Neural progenitor cell (in vitro differentiated cells): ENCODE results near the gene EHF. TPM values are rescaled to one million over a fixed set of nuclear protein-coding genes. Genes with fewer than 3 reads are reported as not detected.

Experiments
- DNase-seq: peaks from one replicate; pipeline ENCODE4 v3.0.0-alpha.2; 2016; ENCODE audit warnings: low spot score
- H2AFZ ChIP-seq: fragments of 200-600 bp; sonication (generic); replicated peaks from 2 replicates; pipeline ENCODE4 v1.6.1; 2016; ENCODE audit warnings: antibody characterized with exemption
- H3F3A ChIP-seq: fragments of 200-600 bp; sonication (generic); 2 replicates; pipeline ENCODE4 v1.6.1; 2016; ENCODE audit warnings: antibody characterized with exemption, low read depth
- H3K27ac ChIP-seq: fragments of 200-600 bp; sonication (generic); 2 replicates; pipeline ENCODE4 v1.5.1; 2016; ENCODE audit warnings: mild to moderate bottlenecking
- H3K27me3 ChIP-seq: fragments of 200-600 bp; sonication (generic); 2 replicates; pipeline ENCODE4 v1.6.1; 2016; ENCODE audit warnings: mild to moderate bottlenecking, moderate library complexity
- H3K36me3 ChIP-seq: fragments of 200-600 bp; sonication (generic); 2 replicates; pipeline ENCODE4 v1.5.1; 2016
- H3K4me1 ChIP-seq: fragments of 200-600 bp; sonication (generic); 2 replicates; pipeline ENCODE4 v1.6.1; 2016; ENCODE audit warnings: mixed run types
- H3K4me2 ChIP-seq: fragments of 200-600 bp; sonication (generic); 2 replicates; pipeline ENCODE4 v1.6.1; 2016
- H3K4me3 ChIP-seq: fragments of 200-600 bp; sonication (generic); 2 replicates; pipeline ENCODE4 v1.5.1; 2016
- H3K79me2 ChIP-seq: fragments of 200-600 bp; sonication (generic); 2 replicates; pipeline ENCODE4 v1.6.1; 2016; ENCODE audit warnings: low read depth
- H3K9ac ChIP-seq: fragments of 200-600 bp; sonication (generic); 2 replicates; pipeline ENCODE4 v1.6.1; 2016
- H3K9me3 ChIP-seq: fragments of 200-600 bp; sonication (generic); 2 replicates; pipeline ENCODE4 v1.5.1; 2016; ENCODE audit warnings: low read depth
- H4K20me1 ChIP-seq: fragments of 200-600 bp; sonication (generic); 2 replicates; pipeline ENCODE4 v1.6.1; 2016; ENCODE audit warnings: low read depth
- H3K27ac Mint-ChIP-seq: 3 replicates; pipeline ENCODE4 v1.8.0; 2021; ENCODE audit warnings: mixed read lengths
- H3K27me3 Mint-ChIP-seq: 2 replicates; pipeline ENCODE4 v1.8.0; 2022; ENCODE audit warnings: low read depth, mild to moderate bottlenecking, inconsistent platforms, moderate library complexity, mixed read lengths; ENCODE audit not compliant: insufficient read depth
- H3K36me3 Mint-ChIP-seq: 3 replicates; pipeline ENCODE4 v1.8.0; 2021; ENCODE audit warnings: mixed read lengths
- H3K4me1 Mint-ChIP-seq: 3 replicates; pipeline ENCODE4 v1.8.0; 2021; ENCODE audit warnings: mixed read lengths
- H3K4me3 Mint-ChIP-seq: 3 replicates; pipeline ENCODE4 v1.8.0; 2021; ENCODE audit warnings: mild to moderate bottlenecking, moderate library complexity, mixed read lengths
- H3K9me3 Mint-ChIP-seq: 3 replicates; pipeline ENCODE4 v1.8.0; 2020; ENCODE audit warnings: mixed read lengths
- EZH2 ChIP-seq: fragments of 200-600 bp; sonication (generic); IDR thresholded peaks from 2 replicates; pipeline ENCODE4 v1.6.1; 2017; ENCODE audit warnings: antibody characterized with exemption, mild to moderate bottlenecking, moderate library complexity
- EZH2phosphoT487 ChIP-seq: fragments of 200-600 bp; sonication (generic); IDR thresholded peaks from 2 replicates; pipeline ENCODE4 v1.6.1; 2017; ENCODE audit warnings: antibody characterized with exemption
- total RNA-seq: library from RNA; depleted of rRNA; stranded (reverse); fragments of >200 nt; gene quantifications from 2 replicates; pipeline ENCODE4 v1.2.3, GENCODE V29; 2015; ENCODE audit warnings: low replicate concordance
- TF ChIP-seq, protein P1 (sequence below): fragments of 200-600 bp; sonication (generic); IDR thresholded peaks from 2 replicates; pipeline ENCODE4 v1.5.1; 2017; ENCODE audit warnings: antibody characterized with exemption, mild to moderate bottlenecking

Gene EHF
- total RNA-seq, 1 donor from 2014 or later, result not detected

DNA sequence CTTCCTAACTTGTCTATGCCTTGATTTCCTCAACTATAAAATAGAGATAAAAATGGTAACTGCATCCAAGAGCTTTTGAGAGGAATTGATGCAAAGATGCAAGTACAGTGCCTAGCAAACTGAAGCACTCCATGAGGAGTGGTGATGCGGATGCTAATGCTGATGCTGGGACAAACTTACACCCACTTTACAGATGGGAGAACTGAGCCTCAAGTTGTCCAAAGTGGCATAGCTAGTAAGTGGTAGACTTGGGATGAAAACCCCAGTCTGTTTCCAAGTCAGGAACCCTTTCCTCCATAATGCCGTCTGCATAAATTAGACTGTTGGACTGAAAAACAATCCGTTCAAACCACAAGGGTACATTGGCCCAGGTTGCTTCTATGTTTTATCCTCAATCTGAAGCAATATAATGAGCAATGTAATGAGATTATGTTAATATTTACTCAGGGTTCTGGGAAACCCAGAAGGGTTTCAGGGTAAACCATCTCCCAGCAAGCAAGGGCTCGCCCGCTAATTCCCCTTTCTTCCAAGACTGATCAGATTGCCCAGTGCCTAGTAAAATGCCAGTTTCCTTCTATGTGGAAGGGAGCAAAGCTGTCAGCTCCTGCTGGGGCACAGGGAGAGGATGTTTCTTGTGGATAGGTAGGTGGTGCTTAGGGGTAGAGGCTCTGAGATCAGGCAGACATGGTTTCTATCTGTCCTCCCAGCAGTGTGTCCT, 10.4 kb upstream of the EHF start:
- H3K36me3 ChIP-seq, result no peaks in the 10 kb centered on the region
- Mint-ChIP-seq H3K36me3 (no peaks in the 10 kb centered on the region), H3K27ac (no peak overlapping the region), H3K9me3 (no peaks in the 10 kb centered on the region), H3K4me3 (no peak overlapping the region), H3K4me1 (peaks cover 6% of the 10 kb centered on the region), H3K27me3 (no peaks in the 10 kb centered on the region)
- no peaks in the 10 kb centered on the region for H4K20me1 ChIP-seq
- DNase-seq, result no peak
- H3K4me1 ChIP-seq, result no peaks in the 10 kb centered on the region
- no peak overlapping the region for H2AFZ ChIP-seq
- TF ChIP-seq EZH2, result no peak
- TF ChIP-seq, protein P1, sequence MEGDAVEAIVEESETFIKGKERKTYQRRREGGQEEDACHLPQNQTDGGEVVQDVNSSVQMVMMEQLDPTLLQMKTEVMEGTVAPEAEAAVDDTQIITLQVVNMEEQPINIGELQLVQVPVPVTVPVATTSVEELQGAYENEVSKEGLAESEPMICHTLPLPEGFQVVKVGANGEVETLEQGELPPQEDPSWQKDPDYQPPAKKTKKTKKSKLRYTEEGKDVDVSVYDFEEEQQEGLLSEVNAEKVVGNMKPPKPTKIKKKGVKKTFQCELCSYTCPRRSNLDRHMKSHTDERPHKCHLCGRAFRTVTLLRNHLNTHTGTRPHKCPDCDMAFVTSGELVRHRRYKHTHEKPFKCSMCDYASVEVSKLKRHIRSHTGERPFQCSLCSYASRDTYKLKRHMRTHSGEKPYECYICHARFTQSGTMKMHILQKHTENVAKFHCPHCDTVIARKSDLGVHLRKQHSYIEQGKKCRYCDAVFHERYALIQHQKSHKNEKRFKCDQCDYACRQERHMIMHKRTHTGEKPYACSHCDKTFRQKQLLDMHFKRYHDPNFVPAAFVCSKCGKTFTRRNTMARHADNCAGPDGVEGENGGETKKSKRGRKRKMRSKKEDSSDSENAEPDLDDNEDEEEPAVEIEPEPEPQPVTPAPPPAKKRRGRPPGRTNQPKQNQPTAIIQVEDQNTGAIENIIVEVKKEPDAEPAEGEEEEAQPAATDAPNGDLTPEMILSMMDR, result no peak
- TF ChIP-seq EZH2phosphoT487, result no peak
- H3K4me3 ChIP-seq, result no peak overlapping the region
- no peaks in the 10 kb centered on the region for H3K27me3 ChIP-seq
- no peak overlapping the region for H3K27ac ChIP-seq
- H3K9ac ChIP-seq, result no peak overlapping the region
- H3F3A ChIP-seq, result no peaks in the 10 kb centered on the region
- no peaks in the 10 kb centered on the region for H3K9me3 ChIP-seq
- no peak overlapping the region for H3K4me2 ChIP-seq
- H3K79me2 ChIP-seq, result no peaks in the 10 kb centered on the region

DNA sequence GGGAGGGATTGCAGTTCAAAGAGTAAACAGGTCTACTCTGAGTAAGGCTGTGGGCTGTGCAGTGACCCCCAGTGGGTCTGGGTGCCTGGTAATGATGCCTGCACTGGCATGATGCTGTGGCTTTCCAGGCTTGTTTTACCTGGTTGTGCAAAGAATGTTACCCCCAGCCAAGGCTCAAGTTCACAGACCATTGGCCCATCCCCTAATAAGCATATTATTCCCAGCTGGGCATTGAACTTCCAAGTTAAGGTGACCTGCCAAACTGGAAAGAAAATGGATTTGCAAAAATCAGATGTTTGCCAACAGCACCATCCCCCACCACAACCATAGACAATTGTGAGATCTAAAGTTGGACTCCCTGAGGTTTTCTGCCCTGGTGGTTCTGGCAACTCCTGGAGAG, 7.9 kb upstream of the EHF start:
- no peaks in the 10 kb centered on the region for H3K36me3 Mint-ChIP-seq

DNA sequence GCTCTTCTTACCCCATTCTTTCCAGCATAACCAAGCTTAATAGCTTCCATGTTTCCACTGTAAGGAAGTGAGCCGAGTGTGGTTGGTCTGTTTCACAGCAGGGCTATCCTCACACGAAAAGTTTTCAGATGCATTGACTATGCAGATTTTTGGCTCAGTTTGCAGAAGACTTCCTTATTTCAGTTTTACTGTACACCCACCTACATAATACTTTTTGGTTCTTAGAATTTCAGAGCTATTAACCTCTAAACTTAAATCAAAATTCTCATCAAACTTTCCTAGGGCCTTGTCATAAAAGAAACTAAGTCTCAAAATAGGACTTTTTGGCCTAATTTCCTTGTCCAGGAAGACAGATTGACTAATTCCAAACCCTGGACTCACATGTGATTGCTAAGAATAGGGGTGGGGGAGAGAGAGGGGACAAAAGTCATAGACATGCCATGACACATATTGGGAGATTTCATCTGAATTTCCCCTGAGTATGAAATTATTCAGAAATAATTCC, 7.3 kb upstream of the EHF start:
- H3K9me3 ChIP-seq, result no peaks in the 10 kb centered on the region
- no peak for DNase-seq
- Mint-ChIP-seq H3K36me3 (no peaks in the 10 kb centered on the region), H3K9me3 (no peaks in the 10 kb centered on the region), H3K4me3 (no peak overlapping the region), H3K27me3 (no peaks in the 10 kb centered on the region), H3K4me1 (peaks cover 8% of the 10 kb centered on the region), H3K27ac (no peak overlapping the region)
- H2AFZ ChIP-seq, result no peak overlapping the region
- no peaks in the 10 kb centered on the region for H3K79me2 ChIP-seq
- H3K4me2 ChIP-seq, result no peak overlapping the region
- no peak overlapping the region for H3K27ac ChIP-seq
- H3K4me1 ChIP-seq, result no peaks in the 10 kb centered on the region
- TF ChIP-seq EZH2phosphoT487 (no peak), EZH2 (no peak)
- TF ChIP-seq, protein P1, result no peak
- H3K9ac ChIP-seq, result no peak overlapping the region
- no peaks in the 10 kb centered on the region for H4K20me1 ChIP-seq
- H3F3A ChIP-seq, result no peaks in the 10 kb centered on the region
- H3K4me3 ChIP-seq, result no peak overlapping the region
- H3K36me3 ChIP-seq, result no peaks in the 10 kb centered on the region
- H3K27me3 ChIP-seq, result no peaks in the 10 kb centered on the region

More for the DNA sequence above, 7.9 kb upstream of the EHF start:
- Histone ChIP-seq H3K4me3 (no peak overlapping the region), H3F3A (no peaks in the 10 kb centered on the region), H3K27ac (no peak overlapping the region), H3K27me3 (no peaks in the 10 kb centered on the region), H3K4me1 (no peaks in the 10 kb centered on the region), H4K20me1 (no peaks in the 10 kb centered on the region), H3K36me3 (no peaks in the 10 kb centered on the region), H3K9ac (no peak overlapping the region), H2AFZ (no peak overlapping the region), H3K79me2 (no peaks in the 10 kb centered on the region), H3K9me3 (no peaks in the 10 kb centered on the region), H3K4me2 (no peak overlapping the region)
- DNase-seq, result no peak
- peaks cover 8% of the 10 kb centered on the region for H3K4me1 Mint-ChIP-seq
- H3K4me3 Mint-ChIP-seq, result no peak overlapping the region
- no peak overlapping the region for H3K27ac Mint-ChIP-seq
- H3K9me3 Mint-ChIP-seq, result no peaks in the 10 kb centered on the region
- TF ChIP-seq EZH2phosphoT487 (no peak), EZH2 (no peak)
- TF ChIP-seq, protein P1, result no peak
- no peaks in the 10 kb centered on the region for H3K27me3 Mint-ChIP-seq
